Neural cell (in vitro differentiated cells): ENCODE results near the gene ERBB2.

Source experiments
- EP300 ChIP-seq: fragments of 450-650 bp; conservative IDR thresholded peaks from 2 replicates; pipeline ENCODE4 v1.6.1; 2014; ENCODE audit warnings: antibody characterized with exemption, mild to moderate bottlenecking, moderate library complexity; ENCODE audit not compliant: poor library complexity, severe bottlenecking
- EZH2 ChIP-seq: fragments of 200-600, 300-800 bp; shearing (Covaris generic), sonication (generic); IDR thresholded peaks from 2 replicates; pipeline ENCODE4 v1.6.1; 2014; ENCODE audit warnings: antibody characterized with exemption, low read length, borderline replicate concordance, mild to moderate bottlenecking; ENCODE audit not compliant: insufficient read depth, poor library complexity, severe bottlenecking
- MXI1 ChIP-seq: fragments of 450-650 bp; conservative IDR thresholded peaks from 2 replicates; pipeline ENCODE4 v1.6.1; 2014; ENCODE audit warnings: antibody characterized with exemption, mild to moderate bottlenecking; ENCODE audit not compliant: poor library complexity, severe bottlenecking
- POLR2AphosphoS5 ChIP-seq: IDR thresholded peaks from 2 replicates; pipeline ENCODE4 v1.6.1; 2012
- RAD21 ChIP-seq: fragments of 450-650 bp; conservative IDR thresholded peaks from 2 replicates; pipeline ENCODE4 v1.6.1; 2014; ENCODE audit warnings: antibody characterized with exemption, mild to moderate bottlenecking, moderate library complexity
- SMC3 ChIP-seq: fragments of 450-650 bp; conservative IDR thresholded peaks from 2 replicates; pipeline ENCODE4 v1.6.1; 2014; ENCODE audit warnings: antibody characterized with exemption, mild to moderate bottlenecking, moderate library complexity; ENCODE audit not compliant: poor library complexity
- TAF1 ChIP-seq: IDR thresholded peaks from 2 replicates; pipeline ENCODE4 v1.6.1; 2012; ENCODE audit warnings: low read depth
- TF ChIP-seq, protein P1 (sequence below): IDR thresholded peaks from 2 replicates; pipeline ENCODE4 v1.6.1; 2012; ENCODE audit warnings: borderline replicate concordance
- TF ChIP-seq, protein P2 (sequence below): fragments of 450-650 bp; IDR thresholded peaks from 2 replicates; pipeline ENCODE4 v1.5.1; 2014; ENCODE audit warnings: antibody characterized with exemption, mild to moderate bottlenecking, moderate library complexity; ENCODE audit not compliant: poor library complexity, severe bottlenecking

DNA sequence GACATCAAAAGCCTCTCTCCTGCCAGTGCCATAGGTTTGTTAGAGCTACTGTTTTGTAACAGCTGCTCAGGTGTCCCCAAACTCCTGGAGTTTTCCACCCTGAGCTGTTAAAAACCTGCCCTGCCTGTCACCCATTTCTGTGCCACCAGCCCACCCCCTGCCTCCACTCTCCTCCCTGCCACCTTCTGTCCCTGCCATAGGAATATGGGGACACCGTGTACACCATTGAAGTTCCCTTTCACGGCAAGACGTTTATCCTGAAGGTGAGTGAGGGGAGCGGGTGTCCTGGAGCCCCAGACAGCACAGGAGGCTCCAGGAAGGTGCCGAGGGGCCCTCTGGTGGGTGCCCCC is 39.9 kb upstream of the ERBB2 start:
- TF ChIP-seq TAF1: no peak
- TF ChIP-seq, protein P1, sequence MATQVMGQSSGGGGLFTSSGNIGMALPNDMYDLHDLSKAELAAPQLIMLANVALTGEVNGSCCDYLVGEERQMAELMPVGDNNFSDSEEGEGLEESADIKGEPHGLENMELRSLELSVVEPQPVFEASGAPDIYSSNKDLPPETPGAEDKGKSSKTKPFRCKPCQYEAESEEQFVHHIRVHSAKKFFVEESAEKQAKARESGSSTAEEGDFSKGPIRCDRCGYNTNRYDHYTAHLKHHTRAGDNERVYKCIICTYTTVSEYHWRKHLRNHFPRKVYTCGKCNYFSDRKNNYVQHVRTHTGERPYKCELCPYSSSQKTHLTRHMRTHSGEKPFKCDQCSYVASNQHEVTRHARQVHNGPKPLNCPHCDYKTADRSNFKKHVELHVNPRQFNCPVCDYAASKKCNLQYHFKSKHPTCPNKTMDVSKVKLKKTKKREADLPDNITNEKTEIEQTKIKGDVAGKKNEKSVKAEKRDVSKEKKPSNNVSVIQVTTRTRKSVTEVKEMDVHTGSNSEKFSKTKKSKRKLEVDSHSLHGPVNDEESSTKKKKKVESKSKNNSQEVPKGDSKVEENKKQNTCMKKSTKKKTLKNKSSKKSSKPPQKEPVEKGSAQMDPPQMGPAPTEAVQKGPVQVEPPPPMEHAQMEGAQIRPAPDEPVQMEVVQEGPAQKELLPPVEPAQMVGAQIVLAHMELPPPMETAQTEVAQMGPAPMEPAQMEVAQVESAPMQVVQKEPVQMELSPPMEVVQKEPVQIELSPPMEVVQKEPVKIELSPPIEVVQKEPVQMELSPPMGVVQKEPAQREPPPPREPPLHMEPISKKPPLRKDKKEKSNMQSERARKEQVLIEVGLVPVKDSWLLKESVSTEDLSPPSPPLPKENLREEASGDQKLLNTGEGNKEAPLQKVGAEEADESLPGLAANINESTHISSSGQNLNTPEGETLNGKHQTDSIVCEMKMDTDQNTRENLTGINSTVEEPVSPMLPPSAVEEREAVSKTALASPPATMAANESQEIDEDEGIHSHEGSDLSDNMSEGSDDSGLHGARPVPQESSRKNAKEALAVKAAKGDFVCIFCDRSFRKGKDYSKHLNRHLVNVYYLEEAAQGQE: no peak
- TF ChIP-seq, protein P2, sequence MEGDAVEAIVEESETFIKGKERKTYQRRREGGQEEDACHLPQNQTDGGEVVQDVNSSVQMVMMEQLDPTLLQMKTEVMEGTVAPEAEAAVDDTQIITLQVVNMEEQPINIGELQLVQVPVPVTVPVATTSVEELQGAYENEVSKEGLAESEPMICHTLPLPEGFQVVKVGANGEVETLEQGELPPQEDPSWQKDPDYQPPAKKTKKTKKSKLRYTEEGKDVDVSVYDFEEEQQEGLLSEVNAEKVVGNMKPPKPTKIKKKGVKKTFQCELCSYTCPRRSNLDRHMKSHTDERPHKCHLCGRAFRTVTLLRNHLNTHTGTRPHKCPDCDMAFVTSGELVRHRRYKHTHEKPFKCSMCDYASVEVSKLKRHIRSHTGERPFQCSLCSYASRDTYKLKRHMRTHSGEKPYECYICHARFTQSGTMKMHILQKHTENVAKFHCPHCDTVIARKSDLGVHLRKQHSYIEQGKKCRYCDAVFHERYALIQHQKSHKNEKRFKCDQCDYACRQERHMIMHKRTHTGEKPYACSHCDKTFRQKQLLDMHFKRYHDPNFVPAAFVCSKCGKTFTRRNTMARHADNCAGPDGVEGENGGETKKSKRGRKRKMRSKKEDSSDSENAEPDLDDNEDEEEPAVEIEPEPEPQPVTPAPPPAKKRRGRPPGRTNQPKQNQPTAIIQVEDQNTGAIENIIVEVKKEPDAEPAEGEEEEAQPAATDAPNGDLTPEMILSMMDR: no peak
- TF ChIP-seq POLR2AphosphoS5: no peak
- TF ChIP-seq RAD21: no peak
- TF ChIP-seq EP300: no peak
- no peak for TF ChIP-seq EZH2
- TF ChIP-seq SMC3: no peak
- no peak for TF ChIP-seq MXI1
